Endothelial cell (in vitro differentiated cells): Measurements from ENCODE around the gene CCDC85B. TPM values are rescaled to one million over a fixed set of nuclear protein-coding genes. Genes with fewer than 3 reads are reported as not detected.
A peak's percentile ranks its signal among the peaks of the same experiment; 100 is the strongest.

Experiments
- DNase-seq: peaks from one replicate; pipeline ENCODE4 v3.0.0; 2021; ENCODE audit warnings: low spot score
- H3K27ac Mint-ChIP-seq: one replicate; pipeline ENCODE4 v1.8.0; 2021; ENCODE audit warnings: mixed read lengths, inconsistent platforms; ENCODE audit not compliant: unreplicated experiment
- H3K27me3 Mint-ChIP-seq: one replicate; pipeline ENCODE4 v1.8.0; 2021; ENCODE audit warnings: mild to moderate bottlenecking, moderate library complexity, mixed read lengths, inconsistent platforms; ENCODE audit not compliant: unreplicated experiment
- H3K36me3 Mint-ChIP-seq: one replicate; pipeline ENCODE4 v1.8.0; 2021; ENCODE audit warnings: mild to moderate bottlenecking, low read depth, mixed read lengths, inconsistent platforms; ENCODE audit not compliant: unreplicated experiment
- H3K4me1 Mint-ChIP-seq: one replicate; pipeline ENCODE4 v1.8.0; 2021; ENCODE audit warnings: mild to moderate bottlenecking, mixed read lengths, inconsistent platforms; ENCODE audit not compliant: unreplicated experiment
- H3K4me3 Mint-ChIP-seq: one replicate; pipeline ENCODE4 v1.8.0; 2021; ENCODE audit warnings: mild to moderate bottlenecking, mixed read lengths, inconsistent platforms; ENCODE audit not compliant: unreplicated experiment
- H3K9me3 Mint-ChIP-seq: one replicate; pipeline ENCODE4 v1.8.0; 2021; ENCODE audit warnings: mixed read lengths, inconsistent platforms; ENCODE audit not compliant: unreplicated experiment
- CTCF ChIP-seq: fragments of 200-600 bp; sonication (generic); IDR thresholded peaks from one replicate; pipeline ENCODE4 v1.5.0; 2021; ENCODE audit warnings: antibody characterized with exemption; ENCODE audit not compliant: unreplicated experiment
- total RNA-seq: library from RNA; stranded (reverse); fragmentation: NEBNext Ultra II Directional; extraction: Animal tissue kit (Norgen Biotek cat#: 25700); gene quantifications from one replicate; pipeline ENCODE4 v1.2.1, GENCODE V29; 2021; ENCODE audit not compliant: unreplicated experiment

The CCDC85B gene
- total RNA-seq, 1 donor from 2014 or later: 90.7 TPM

GRCh38 chr11:65855927-65856363 lies 34.5 kb upstream of the CCDC85B start:
- Mint-ChIP-seq H3K4me1 (peaks cover 46% of the 10 kb centered on the region), H3K4me3 (peak overlapping the region; percentile 97), H3K27me3 (peaks cover 48% of the 10 kb centered on the region), H3K9me3 (no peaks in the 10 kb centered on the region), H3K27ac (peak overlapping the region; percentile 92), H3K36me3 (peaks cover 47% of the 10 kb centered on the region)
- TF ChIP-seq CTCF: no peak
- DNase-seq: peak; percentile 1

GRCh38 chr11:65856689-65857499 lies 33.6 kb upstream of the CCDC85B start:
- no peaks in the 10 kb centered on the region for H3K9me3 Mint-ChIP-seq
- H3K27me3 Mint-ChIP-seq: peaks cover 47% of the 10 kb centered on the region
- peaks cover 49% of the 10 kb centered on the region for H3K36me3 Mint-ChIP-seq
- peak overlapping the region; percentile 92 for H3K27ac Mint-ChIP-seq
- DNase-seq: peak; percentile 72
- no peak for TF ChIP-seq CTCF
- peaks cover 52% of the 10 kb centered on the region for H3K4me1 Mint-ChIP-seq
- peak overlapping the region; percentile 97 for H3K4me3 Mint-ChIP-seq

- no peaks in the 10 kb centered on the region for H3K9me3 Mint-ChIP-seq
- TF ChIP-seq CTCF: no peak
- H3K4me3 Mint-ChIP-seq: peak overlapping the region; percentile 97
- peaks cover 51% of the 10 kb centered on the region for H3K4me1 Mint-ChIP-seq
- H3K27ac Mint-ChIP-seq: no peak overlapping the region
- peaks cover 43% of the 10 kb centered on the region for H3K27me3 Mint-ChIP-seq
- no peak for DNase-seq
- peaks cover 46% of the 10 kb centered on the region for H3K36me3 Mint-ChIP-seq
These were observed 33.0 kb upstream of the CCDC85B start for GRCh38 chr11:65857500-65857852.

GRCh38 chr11:65857853-65858680 lies 32.4 kb upstream of the CCDC85B start, which contains the start of gene CFL1:
TSS of gene CFL1 (minus strand) at chr11:65858180. CDS start at chr11:65858099, 81 bp downstream.
- peaks cover 55% of the 10 kb centered on the region for H3K4me1 Mint-ChIP-seq
- DNase-seq: peak; percentile 98
- H3K27me3 Mint-ChIP-seq: peaks cover 45% of the 10 kb centered on the region
- H3K4me3 Mint-ChIP-seq: peak within 1 kb of the TSS; percentile 97
- no peak for TF ChIP-seq CTCF
- H3K36me3 Mint-ChIP-seq: peaks cover 50% of the 10 kb centered on the region
- no peaks in the 10 kb centered on the region for H3K9me3 Mint-ChIP-seq
- peak within 1 kb of the TSS; percentile 97 for H3K27ac Mint-ChIP-seq
